Activated naive CD4-positive, alpha-beta T cell treated with anti-CD3 and anti-CD28 coated beads, Interleukin-2, amount 10 ng/mL, durations not matched to agents 7 days and 5 days (primary cell): ENCODE results near the gene BIRC3.
A peak's percentile ranks its signal among the peaks of the same experiment; 100 is the strongest.

ENCODE experiments used
- CTCF ChIA-PET: fragments of 350-600 bp; sonication (Branson Sonifier 250); formaldehyde crosslinking; loops from one replicate; lab custom pipeline; 2021; ENCODE audit warnings: antibody characterized with exemption; lab: Charles Lee
- DNase-seq: peaks from one replicate; pipeline ENCODE4 v3.0.0-alpha.2; 2020
- H3K27ac Mint-ChIP-seq: one replicate; pipeline ENCODE4 v1.8.0; 2021; ENCODE audit warnings: mild to moderate bottlenecking, moderate library complexity, mixed read lengths
- H3K27me3 Mint-ChIP-seq: one replicate; pipeline ENCODE4 v1.8.0; 2021; ENCODE audit warnings: mild to moderate bottlenecking, mixed read lengths
- H3K36me3 Mint-ChIP-seq: one replicate; pipeline ENCODE4 v1.8.0; 2021; ENCODE audit warnings: mixed read lengths
- H3K4me1 Mint-ChIP-seq: one replicate; pipeline ENCODE4 v1.8.0; 2021; ENCODE audit warnings: mixed read lengths
- H3K4me3 Mint-ChIP-seq: one replicate; pipeline ENCODE4 v1.8.0; 2021; ENCODE audit warnings: mild to moderate bottlenecking, moderate library complexity, mixed read lengths
- H3K9me3 Mint-ChIP-seq: one replicate; pipeline ENCODE4 v1.8.0; 2021; ENCODE audit warnings: mixed read lengths

The BIRC3 gene

DNA sequence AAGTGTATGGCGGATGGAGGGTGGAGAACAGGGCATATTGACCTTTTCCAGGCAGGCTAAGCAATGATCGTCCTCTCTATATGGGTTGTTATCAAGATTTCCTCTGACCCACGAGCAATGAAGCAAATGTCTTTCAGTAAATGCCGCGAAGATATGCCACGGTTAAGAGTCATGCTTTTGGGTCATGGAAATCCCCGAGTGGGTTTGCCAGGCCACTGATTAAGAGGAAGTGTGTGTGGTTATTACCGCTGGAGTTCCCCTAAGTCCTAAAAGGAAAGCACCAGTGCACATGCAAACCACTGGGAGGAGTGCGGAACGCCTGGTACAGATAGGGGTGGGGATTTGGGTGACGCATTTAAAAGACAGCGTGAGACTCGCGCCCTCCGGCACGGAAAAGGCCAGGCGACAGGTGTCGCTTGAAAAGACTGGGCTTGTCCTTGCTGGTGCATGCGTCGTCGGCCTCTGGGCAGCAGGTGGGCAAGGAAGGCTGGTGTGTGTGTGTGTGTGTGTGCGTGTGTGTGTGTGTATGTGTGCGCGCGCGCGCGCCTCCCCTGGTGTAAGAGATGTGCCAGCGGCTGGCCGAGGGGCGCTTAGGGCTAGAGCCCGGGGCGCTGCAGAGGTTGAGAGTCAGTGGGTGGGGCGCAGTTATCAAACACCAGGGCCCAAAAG lies at the start of gene BIRC3:
BIRC3 (plus strand) TSS at position 386 of the 669 bp plus-strand sequence. CDS start 7,026 bp downstream, outside the sequence.
- peak; percentile 94 for DNase-seq
- H3K4me1 Mint-ChIP-seq, result peaks cover 78% of the 10 kb centered on the region
- peaks cover 31% of the 10 kb centered on the region for H3K36me3 Mint-ChIP-seq
- no peaks in the 10 kb centered on the region for H3K27me3 Mint-ChIP-seq
- H3K9me3 Mint-ChIP-seq, result no peaks in the 10 kb centered on the region
- H3K4me3 Mint-ChIP-seq, result peak within 1 kb of the TSS; percentile 87
- H3K27ac Mint-ChIP-seq, result peak within 1 kb of the TSS; percentile 97
- CTCF ChIA-PET, result interaction anchor here (1.4 to 5.0 kb wide), 5 partner anchors 22 to 29 kb away, joined by 4 to 47 read pairs (median 9); no protein-coding TSS in a partner anchor

- H3K27ac Mint-ChIP-seq, result no peak overlapping the region
- no peak for DNase-seq
Observed at GRCh38 chr11:102267609-102268008, 49.7 kb upstream of the BIRC3 start.

GRCh38 chr11:102268083-102268984 lies 49.0 kb upstream of the BIRC3 start:
- H3K4me1 Mint-ChIP-seq, result peaks cover 30% of the 10 kb centered on the region
- CTCF ChIA-PET, result interaction anchor here (0.5 to 2.8 kb wide), 12 partner anchors 11 to 407 kb away, joined by 3 to 15 read pairs (median 4); no protein-coding TSS in a partner anchor
- H3K36me3 Mint-ChIP-seq, result no peaks in the 10 kb centered on the region
- no peak overlapping the region for H3K27ac Mint-ChIP-seq
- peak; percentile 81 for DNase-seq
- peak overlapping the region; percentile 52 for H3K4me3 Mint-ChIP-seq
- H3K9me3 Mint-ChIP-seq, result no peaks in the 10 kb centered on the region
- H3K27me3 Mint-ChIP-seq, result peaks cover 50% of the 10 kb centered on the region

More at GRCh38 chr11:102267609-102268008, 49.7 kb upstream of the BIRC3 start:
- Mint-ChIP-seq H3K9me3 (no peaks in the 10 kb centered on the region), H3K4me3 (no peak overlapping the region), H3K36me3 (no peaks in the 10 kb centered on the region), H3K27me3 (peaks cover 50% of the 10 kb centered on the region), H3K4me1 (peaks cover 29% of the 10 kb centered on the region)
- CTCF ChIA-PET, result interaction anchor here (1.1 to 2.8 kb wide), 4 partner anchors 12 to 19 kb away, joined by 3 to 15 read pairs (median 7); no protein-coding TSS in a partner anchor

GRCh38 chr11:102268985-102269470 lies 48.3 kb upstream of the BIRC3 start:
- Mint-ChIP-seq H3K4me3 (peak overlapping the region; percentile 52), H3K9me3 (no peaks in the 10 kb centered on the region), H3K27me3 (peaks cover 50% of the 10 kb centered on the region), H3K4me1 (peaks cover 30% of the 10 kb centered on the region), H3K27ac (no peak overlapping the region), H3K36me3 (no peaks in the 10 kb centered on the region)
- no peak for DNase-seq
- CTCF ChIA-PET, result interaction anchor here (0.5 to 2.8 kb wide), 16 partner anchors 9 to 408 kb away, joined by 3 to 15 read pairs (median 4); no protein-coding TSS in a partner anchor

- Mint-ChIP-seq H3K4me1 (peaks cover 30% of the 10 kb centered on the region), H3K36me3 (no peaks in the 10 kb centered on the region), H3K9me3 (no peaks in the 10 kb centered on the region), H3K4me3 (no peak overlapping the region), H3K27ac (no peak overlapping the region), H3K27me3 (peaks cover 44% of the 10 kb centered on the region)
- CTCF ChIA-PET, result interaction anchor here (0.9 to 2.8 kb wide), 10 partner anchors 10 to 396 kb away, joined by 3 to 15 read pairs (median 5); no protein-coding TSS in a partner anchor
- no peak for DNase-seq
Observed at GRCh38 chr11:102269927-102270326, 47.4 kb upstream of the BIRC3 start.

GRCh38 chr11:102272047-102272824 lies 45.0 kb upstream of the BIRC3 start:
- DNase-seq, result no peak
- Mint-ChIP-seq H3K4me3 (no peak overlapping the region), H3K9me3 (no peaks in the 10 kb centered on the region)

DNA sequence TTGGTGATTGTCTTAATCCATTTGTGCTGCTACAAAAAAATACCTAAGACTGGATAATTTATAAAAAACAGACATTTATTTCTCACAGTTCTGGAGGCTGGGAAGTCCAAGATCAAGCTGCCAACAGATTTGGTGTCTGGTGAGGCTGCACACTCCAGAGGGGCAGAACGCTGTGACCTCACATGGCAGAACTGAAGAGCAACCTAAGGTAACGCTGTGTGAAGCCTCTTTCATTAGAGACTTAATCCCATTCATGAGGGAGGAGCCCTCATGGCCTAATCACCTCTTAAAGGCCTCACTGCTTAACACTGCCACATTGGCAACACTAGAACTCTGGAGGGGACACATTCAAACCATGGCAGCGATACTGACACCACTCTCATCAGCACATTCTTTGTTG lies 42.7 kb upstream of the BIRC3 start:
- Mint-ChIP-seq H3K27ac (no peak overlapping the region), H3K4me1 (peaks cover 18% of the 10 kb centered on the region), H3K4me3 (no peak overlapping the region), H3K9me3 (no peaks in the 10 kb centered on the region), H3K27me3 (peaks cover 18% of the 10 kb centered on the region), H3K36me3 (no peaks in the 10 kb centered on the region)
- CTCF ChIA-PET, result interaction anchor here (1.3 kb wide), 1 partner anchor 339 kb away, joined by 4 read pairs; no protein-coding TSS in a partner anchor
- no peak for DNase-seq

More at GRCh38 chr11:102272047-102272824, 45.0 kb upstream of the BIRC3 start:
- CTCF ChIA-PET, result no interaction called here
- H3K4me1 Mint-ChIP-seq, result peaks cover 30% of the 10 kb centered on the region
- no peak overlapping the region for H3K27ac Mint-ChIP-seq
- H3K36me3 Mint-ChIP-seq, result no peaks in the 10 kb centered on the region
- H3K27me3 Mint-ChIP-seq, result peaks cover 38% of the 10 kb centered on the region

- H3K4me3 Mint-ChIP-seq, result no peak overlapping the region
- H3K9me3 Mint-ChIP-seq, result no peaks in the 10 kb centered on the region
- H3K36me3 Mint-ChIP-seq, result no peaks in the 10 kb centered on the region
- CTCF ChIA-PET, result interaction anchor here (0.6 to 0.7 kb wide), 2 partner anchors 18 to 836 kb away, joined by 3 read pairs; no protein-coding TSS in a partner anchor
- peaks cover 15% of the 10 kb centered on the region for H3K4me1 Mint-ChIP-seq
- DNase-seq, result no peak
- H3K27ac Mint-ChIP-seq, result no peak overlapping the region
- peaks cover 8% of the 10 kb centered on the region for H3K27me3 Mint-ChIP-seq
Observed at GRCh38 chr11:102276362-102276761, 40.9 kb upstream of the BIRC3 start.

DNA sequence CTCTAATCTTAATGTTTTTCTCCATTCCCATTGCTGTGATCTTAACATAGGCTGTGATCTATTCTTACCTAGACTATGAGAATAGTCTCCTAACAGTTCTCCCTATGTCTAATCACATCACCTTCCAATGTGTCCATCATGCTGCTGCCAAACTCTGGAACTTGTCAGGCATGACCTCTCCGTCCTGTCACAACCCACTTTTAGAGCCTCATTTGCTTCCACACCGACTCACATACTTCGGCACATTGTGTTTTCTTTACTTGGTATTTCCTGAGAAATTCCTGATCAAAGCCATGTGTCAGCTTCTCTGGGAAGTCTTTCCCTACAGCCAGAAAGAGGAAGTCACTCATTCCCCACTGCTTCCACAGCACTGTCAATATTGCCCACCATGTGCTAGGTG lies 40.5 kb upstream of the BIRC3 start:
- CTCF ChIA-PET, result interaction anchor here (0.6 kb wide), 1 partner anchor 17 kb away, joined by 3 read pairs; no protein-coding TSS in a partner anchor
- no peaks in the 10 kb centered on the region for H3K9me3 Mint-ChIP-seq
- H3K4me3 Mint-ChIP-seq, result no peak overlapping the region
- no peak overlapping the region for H3K27ac Mint-ChIP-seq
- H3K27me3 Mint-ChIP-seq, result peaks cover 7% of the 10 kb centered on the region
- DNase-seq, result no peak
- no peaks in the 10 kb centered on the region for H3K36me3 Mint-ChIP-seq
- peaks cover 15% of the 10 kb centered on the region for H3K4me1 Mint-ChIP-seq

DNA sequence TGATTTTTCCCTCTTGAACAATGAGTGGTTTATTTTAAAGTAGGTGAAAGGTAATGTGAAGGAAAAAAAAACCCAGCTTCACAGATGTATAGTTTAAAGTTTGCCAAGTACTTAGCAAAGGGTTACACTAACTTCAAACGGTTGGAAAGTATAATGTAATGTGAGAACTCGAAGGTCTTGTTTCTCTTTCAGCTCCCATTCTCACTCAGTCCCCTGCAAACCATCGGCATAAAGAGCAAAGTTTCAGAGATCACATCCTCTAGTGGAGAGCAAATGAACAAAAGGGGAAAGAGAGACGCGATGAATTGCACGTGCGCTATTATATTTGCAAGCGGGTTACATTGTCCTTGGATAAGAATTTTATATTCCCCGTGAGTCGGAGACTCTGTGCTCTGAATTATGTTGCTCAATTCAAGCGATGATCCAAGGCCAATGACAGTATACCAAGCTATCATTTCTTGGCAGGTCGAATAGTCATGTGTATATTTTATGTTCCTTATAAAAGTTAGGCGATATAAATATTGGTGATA lies 37.6 kb upstream of the BIRC3 start:
- H3K4me3 Mint-ChIP-seq, result no peak overlapping the region

GRCh38 chr11:102280245-102280833 lies 36.9 kb upstream of the BIRC3 start:
- H3K9me3 Mint-ChIP-seq, result no peaks in the 10 kb centered on the region
- peaks cover 7% of the 10 kb centered on the region for H3K27me3 Mint-ChIP-seq
- no peak for DNase-seq
- H3K27ac Mint-ChIP-seq, result no peak overlapping the region
- no peak overlapping the region for H3K4me3 Mint-ChIP-seq
- CTCF ChIA-PET, result interaction anchor here (1.2 to 1.7 kb wide), 4 partner anchors 8 to 62 kb away, joined by 4 to 15 read pairs (median 8); no protein-coding TSS in a partner anchor
- H3K36me3 Mint-ChIP-seq, result no peaks in the 10 kb centered on the region
- peaks cover 10% of the 10 kb centered on the region for H3K4me1 Mint-ChIP-seq

More for the DNA sequence above, 37.6 kb upstream of the BIRC3 start:
- no peak for DNase-seq
- no peaks in the 10 kb centered on the region for H3K36me3 Mint-ChIP-seq
- H3K9me3 Mint-ChIP-seq, result no peaks in the 10 kb centered on the region
- peaks cover 7% of the 10 kb centered on the region for H3K27me3 Mint-ChIP-seq
- CTCF ChIA-PET, result interaction anchor here (1.2 to 1.7 kb wide), 5 partner anchors 9 to 334 kb away, joined by 4 to 15 read pairs (median 7); no protein-coding TSS in a partner anchor
- peaks cover 10% of the 10 kb centered on the region for H3K4me1 Mint-ChIP-seq
- no peak overlapping the region for H3K27ac Mint-ChIP-seq

GRCh38 chr11:102283116-102283485 lies 34.2 kb upstream of the BIRC3 start:
- Mint-ChIP-seq H3K4me3 (no peak overlapping the region), H3K36me3 (no peaks in the 10 kb centered on the region), H3K9me3 (no peaks in the 10 kb centered on the region), H3K27ac (no peak overlapping the region), H3K4me1 (peaks cover 19% of the 10 kb centered on the region), H3K27me3 (peaks cover 11% of the 10 kb centered on the region)
- CTCF ChIA-PET, result interaction anchor here (0.9 to 2.8 kb wide), 6 partner anchors 11 to 383 kb away, joined by 3 to 8 read pairs (median 5); no protein-coding TSS in a partner anchor
- DNase-seq, result no peak
